HG02610 (cell line): ENCODE data around the gene GRK5.
A peak's percentile ranks its signal among the peaks of the same experiment; 100 is the strongest.

Experiments used
- ATAC-seq: cut with Tn5 transposase; IDR thresholded peaks from one replicate; pipeline ENCODE4 v1.9.1; 2021; ENCODE audit warnings: mild to moderate bottlenecking, moderate library complexity; ENCODE audit not compliant: unreplicated experiment

Gene GRK5

DNA sequence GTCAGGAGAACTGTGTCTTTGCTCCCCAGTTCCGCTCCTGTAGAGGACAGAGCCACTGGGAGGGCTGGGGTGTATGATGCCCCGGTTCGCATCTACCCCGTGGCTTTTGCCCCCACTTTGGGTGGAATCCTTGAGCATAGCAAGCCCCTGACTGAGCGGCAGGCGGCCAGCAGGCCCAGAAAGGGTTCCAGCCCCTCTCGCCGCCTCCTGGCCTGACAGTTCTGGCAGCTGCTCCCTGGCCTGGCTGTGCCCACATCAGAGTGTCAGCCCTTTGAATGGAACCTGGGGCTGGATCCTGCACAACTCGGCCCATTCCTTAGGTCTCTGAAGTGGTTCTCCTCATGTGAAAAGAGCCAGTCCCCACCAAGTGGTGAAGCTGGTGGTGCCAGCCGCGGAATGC is 106.7 kb downstream of the GRK5 start:
- no peak for ATAC-seq

DNA sequence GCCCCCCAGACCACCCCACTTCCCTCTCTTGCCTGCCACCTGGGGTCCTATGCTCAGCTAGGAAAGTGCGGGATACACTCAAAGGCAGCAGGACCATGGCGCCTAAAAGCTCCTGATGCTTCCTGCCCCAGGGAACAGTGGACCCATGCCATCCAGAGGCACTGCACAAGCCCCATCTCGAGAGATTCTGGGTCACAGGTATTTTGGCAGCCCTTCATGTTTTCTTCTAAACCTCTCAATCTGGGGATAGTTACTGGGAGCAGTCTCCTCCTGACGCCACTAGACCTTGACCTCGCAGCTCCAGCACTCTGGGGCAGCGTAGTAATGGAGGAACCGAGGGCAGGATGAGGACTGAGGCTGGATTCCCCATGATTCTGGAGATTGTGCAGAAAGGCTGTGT is 107.1 kb downstream of the GRK5 start:
- ATAC-seq: no peak

DNA sequence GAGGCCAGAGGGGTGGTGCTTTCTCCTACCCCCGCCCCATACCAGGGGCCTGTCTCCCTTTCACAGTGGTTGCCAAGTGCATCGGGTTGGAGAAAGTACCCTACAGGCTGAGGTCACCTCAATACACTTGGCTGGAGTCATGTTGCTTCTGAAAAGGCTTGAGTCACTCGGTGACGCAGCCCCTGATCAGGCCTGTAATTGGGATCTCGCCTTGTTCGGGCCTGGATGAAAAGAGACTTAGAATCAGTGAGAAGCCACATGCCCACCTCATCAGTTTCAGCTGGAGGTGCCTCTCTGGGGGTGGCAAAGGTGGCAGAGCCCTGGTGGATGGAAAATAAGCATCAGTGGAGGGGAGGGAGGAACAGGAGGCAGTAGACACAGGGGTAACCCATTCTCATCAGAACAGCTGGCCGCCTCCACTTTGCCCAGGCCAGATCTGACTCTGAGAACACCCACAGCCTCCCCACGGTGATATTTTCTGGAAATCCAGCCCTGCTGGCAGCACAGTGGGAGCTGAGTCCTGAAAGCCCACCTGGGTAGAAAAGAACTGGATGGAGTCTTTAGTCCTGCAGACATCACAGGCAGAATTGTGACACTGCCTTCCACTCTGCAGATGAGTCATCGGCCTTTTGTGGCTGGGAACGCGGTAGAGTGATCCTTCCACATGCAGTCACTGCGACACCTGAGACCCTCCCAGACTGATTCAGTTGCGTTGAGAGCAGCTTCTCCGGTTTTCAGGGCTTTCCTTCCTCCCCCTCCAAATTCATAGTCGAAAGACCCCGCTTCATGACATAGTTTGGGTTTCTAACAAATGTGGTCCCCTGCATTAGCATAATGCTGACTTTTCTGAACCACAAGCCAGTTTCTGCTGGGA is 108.0 kb downstream of the GRK5 start:
- ATAC-seq: peak; percentile 50

DNA sequence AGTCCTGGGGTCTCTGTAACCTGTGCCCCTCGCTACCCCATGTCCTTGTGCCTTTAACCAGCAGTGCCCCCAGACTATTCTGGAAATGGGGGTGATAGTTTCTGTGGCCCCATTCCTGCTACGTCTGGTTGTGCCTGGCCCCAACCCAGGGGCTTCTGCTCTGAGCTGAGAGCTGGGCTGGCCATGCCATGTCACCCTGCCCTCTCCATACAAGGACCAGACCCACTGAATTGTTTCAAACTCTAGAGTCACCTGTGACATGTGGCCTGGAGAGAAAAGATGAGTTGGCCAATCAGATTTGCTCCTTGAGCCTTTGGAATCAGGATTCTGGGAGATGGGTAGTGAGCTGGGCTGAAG is 108.6 kb downstream of the GRK5 start:
- ATAC-seq: no peak

DNA sequence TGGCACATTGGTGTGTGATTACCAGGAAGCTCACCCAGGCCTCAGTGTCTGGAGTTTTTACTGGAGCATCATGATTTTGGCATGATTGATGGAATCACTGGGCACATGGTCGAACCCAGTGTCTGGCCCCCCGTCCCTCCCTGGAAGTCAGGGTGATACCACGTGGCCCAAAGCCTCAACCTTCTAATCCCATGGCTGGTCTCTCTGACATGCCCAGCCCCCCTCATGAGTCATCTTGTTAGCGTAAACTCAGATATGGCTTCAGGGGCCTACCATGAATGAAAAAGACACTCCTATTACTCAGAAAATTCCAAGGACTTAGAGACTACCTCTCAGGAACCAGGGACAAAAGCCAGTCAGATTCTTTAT is 109.3 kb downstream of the GRK5 start:
- ATAC-seq: no peak

DNA sequence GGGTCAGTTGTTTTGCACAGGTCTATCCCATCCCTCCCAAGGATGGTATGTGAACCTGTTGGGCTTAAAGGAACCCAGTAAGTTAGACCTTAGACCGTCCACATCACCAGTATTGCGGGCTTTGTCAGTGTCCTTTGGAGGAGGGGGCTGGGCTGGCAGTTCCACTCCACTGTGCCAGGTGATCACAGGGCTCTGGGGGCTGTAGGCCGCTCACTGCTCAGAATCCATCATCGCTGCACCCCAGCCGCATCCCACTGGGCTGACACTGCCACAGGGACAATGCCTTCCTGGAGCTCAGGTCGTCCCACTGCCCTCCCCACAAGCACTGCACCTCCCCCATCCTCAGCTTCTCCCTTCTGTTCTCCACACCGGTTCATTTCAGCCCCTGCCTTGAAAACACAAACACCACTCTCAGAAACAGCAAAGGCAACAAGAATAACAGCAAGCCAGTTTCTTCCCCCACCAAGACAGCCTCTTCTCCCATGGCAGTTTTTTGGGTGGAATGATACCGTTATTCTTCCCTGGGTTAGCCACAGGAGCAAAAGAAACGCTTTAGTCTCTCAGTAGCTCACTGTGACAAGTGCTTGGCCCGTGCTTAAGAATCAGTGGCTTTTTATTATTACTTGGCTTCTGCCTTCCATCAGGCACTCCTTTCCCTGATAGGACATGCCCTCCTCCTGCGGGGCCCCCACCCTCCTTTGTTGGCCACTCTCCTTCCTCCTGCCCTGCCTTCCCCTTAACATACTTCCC is 111.2 kb downstream of the GRK5 start:
- ATAC-seq: no peak

DNA sequence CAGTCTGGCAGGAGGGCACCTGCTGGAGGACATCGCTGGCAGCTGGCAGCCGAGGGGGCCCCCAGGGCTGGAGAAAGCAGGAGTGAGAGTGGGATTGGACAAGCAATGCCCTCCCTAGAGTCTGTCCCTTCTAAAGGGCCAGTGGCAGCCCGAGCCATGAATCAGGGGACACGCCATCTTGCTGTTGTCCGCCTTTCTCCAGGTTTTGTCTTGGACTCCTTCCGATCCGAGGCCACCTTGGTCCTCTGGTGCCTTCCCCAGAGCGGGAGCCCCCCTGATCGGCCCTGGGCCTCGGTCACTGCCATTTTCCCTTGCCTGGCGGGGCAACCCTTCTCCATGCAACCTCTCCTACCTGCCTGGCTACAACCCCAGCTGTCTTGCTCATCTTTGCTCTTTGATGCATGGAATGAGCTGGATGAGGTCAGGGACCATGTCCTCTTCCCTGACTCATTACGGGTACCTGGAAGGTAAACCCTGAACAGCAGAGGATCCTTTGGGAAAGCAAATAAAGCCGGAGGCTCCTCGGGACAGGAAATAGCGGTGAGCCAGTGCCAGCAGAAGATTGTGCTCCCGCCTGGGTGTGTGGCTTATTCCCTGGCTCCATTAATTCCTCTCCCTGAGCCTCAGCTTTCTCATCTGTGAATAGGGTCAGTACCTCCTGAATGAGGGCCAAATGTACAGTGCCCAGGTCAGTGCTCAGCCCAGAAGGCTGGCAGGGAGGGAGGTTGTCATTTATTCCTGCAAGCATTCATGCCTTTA is 112.0 kb downstream of the GRK5 start:
- ATAC-seq: no peak

DNA sequence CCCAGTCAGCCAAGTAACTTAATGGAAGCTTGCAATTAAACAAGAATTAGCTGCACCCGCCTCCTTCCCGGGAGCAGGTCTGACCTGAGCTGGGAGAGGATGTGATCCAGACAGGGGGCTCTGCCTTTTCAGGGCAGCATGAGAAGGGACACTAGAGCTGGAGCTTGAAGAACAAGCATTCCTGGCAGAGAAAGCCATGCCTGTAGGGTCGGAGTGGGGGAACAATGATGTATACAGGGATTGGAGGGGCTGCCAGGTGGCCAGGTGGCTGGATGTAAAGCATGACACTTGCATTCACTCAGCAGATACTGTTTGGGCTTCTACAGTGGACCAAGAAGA is 112.5 kb downstream of the GRK5 start:
- no peak for ATAC-seq

DNA sequence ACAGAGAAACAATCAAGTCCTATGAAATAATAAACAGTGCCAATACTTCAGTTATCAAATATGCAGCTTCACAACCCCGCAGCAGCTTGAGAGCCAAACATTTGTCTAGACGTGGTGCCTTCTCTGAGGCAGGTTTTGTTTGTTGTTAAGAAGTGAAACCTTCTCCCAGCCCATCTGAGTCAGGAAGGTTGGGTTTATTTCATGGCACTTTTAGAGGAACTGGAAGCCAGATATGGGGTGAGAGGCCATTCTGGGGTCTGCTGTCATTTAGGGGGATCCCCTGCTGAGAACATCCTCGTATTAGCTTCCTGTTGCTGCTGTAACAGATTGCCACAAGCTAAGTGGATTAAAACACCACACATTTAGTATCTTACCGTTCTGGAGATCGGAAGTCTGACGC is 113.6 kb downstream of the GRK5 start:
- ATAC-seq: no peak

DNA sequence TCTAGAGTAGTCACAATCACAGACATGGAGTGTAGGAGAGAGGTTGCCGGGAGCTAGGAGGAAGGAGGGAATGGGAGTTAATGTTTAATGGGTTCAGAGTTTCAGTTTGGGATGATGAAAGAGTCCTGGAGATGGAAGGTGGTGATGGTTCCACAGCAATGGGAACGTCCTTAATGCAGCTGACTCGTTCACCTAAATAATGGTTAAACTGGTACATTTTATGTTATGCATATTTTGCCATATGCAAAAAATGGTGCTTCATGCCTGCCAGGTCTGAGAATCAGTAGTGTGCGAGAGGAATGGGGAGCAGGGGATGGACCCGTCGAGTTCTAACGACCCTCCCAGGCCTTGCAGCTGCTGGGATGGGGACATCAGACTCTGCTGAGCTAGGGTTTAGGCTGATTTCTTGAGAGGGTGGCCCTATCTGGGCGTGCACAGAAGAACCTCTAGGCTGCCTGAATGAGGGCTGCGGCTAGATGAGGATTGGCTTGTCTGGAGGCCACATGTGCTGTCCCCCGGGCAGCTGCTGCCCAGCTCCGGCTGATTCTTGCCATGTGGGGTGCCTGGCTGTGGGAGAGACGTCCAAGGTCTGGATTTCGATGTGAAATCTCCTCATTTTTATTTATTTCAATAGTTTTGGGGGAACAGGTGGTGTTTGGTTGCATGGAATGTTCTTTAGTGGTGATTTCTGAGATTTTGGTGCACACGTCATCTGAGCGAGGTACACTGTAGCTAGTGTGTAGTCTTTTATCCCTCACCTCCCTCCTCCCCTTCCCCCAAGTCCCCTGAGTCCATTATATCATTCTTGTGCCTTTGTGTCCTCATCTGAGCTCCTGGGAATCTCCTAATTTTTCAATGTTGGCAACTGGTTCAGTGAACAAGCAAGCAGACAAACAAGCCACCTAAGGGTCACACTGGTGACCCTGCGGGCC is 116.0 kb downstream of the GRK5 start:
- ATAC-seq: no peak

DNA sequence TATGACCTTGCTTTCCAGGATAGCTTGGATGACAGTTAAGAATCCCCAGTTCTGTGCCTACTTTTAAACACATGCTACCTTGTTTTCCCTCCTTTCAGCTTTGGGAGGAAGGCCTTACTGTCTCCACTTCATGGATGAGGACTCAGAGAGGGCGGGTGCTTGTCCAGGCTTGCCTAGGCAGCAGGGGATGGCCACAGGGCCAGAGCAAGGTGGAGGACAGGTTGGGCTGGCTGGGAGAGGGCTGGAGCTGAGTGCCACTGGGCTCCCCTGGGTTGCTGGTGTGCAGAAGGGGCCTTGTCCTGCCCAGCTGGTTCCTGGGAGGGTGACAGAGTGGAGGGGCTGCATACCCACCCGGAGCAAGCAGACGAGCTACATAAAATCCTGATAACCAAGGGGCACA is 117.8 kb downstream of the GRK5 start:
- ATAC-seq: no peak

DNA sequence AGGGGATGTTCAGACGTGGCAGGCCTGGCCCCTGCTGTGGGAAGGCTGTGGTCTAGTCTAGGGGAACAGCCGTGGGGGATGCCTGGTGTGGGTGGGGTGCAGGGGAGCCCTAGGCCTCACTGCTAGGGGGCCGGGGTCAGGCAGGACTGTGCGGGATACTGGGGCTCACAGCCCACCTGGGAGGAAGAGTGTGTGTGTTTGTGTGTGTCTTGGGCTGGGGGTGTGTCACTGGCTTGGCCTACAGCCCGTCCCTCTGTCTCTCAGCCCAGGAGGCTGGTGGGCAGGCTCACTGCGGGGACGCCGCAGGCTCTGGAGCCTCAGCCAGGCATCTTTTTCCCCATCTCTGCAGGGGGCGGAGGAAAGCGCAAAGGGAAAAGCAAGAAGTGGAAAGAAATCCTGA is 118.8 kb downstream of the GRK5 start:
- no peak for ATAC-seq

DNA sequence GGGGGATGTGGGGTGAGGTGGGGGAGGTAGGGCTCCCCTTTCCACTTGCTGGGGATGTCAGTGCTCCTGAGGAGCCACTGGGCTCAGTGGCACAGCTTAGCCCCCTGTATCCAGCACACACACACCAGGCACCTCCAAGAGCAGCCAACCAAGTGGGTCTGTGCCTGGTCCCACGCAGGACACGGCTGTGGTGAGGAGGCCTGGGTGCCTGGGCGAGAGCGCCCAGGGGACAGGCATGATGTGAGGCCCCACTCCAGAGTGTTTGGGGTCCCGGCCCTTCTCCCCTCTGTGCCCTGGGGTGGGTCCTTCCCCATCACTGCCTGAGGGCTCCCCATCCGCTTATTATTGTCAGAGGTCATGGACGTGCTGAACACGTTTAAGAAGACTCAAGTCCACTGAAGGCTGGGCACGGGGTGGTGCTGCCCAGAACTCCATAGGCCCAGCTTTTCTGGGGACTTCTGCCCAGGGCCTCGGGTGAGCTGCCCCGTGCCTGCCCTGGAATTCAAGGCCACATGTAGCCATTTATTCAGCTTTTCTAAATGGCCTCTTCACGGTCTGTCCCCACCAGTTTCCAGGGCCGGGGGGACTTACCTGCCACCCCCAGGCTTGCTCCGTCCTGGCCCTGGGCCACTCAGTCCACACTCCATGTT is 119.8 kb downstream of the GRK5 start:
- no peak for ATAC-seq

DNA sequence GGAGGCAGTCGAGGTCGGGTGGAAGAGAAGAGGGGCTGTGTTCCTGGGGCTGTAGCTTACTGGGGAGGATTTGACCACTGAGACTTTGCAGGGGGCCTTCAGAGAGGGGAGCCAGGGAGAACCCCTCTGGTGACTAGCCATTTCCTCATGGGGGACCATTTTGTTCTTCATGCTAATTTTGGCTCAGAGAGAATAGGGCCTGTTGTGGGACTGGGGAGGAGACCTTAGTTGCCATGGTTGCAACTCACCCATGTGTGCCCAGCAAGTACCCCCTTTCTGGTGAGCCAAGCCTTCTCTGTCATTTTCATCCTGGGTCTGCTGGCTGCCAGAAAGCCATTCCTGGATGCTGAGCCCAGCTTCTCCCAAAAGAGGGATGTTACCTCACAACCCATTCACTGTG is 120.9 kb downstream of the GRK5 start:
- ATAC-seq: no peak

DNA sequence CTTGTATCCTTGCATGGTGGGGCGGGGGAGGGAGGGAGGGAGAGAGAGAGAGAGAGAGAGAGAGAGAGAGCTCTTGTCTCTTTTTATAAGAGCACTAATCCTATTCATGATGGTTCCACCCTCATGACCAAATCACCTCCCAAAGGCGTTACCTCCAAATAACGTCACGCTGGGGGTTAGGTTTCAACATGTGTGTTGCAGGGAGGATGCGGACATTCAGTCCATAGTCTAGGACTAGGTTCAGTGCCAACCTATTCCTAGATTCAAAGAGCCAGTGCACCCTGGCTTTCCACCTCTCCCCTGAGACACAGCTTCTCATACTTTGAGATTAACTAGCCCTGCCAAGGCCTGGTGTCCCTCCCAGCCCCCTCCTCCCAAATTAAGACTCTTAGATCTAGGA is 123.0 kb downstream of the GRK5 start:
- no peak for ATAC-seq

DNA sequence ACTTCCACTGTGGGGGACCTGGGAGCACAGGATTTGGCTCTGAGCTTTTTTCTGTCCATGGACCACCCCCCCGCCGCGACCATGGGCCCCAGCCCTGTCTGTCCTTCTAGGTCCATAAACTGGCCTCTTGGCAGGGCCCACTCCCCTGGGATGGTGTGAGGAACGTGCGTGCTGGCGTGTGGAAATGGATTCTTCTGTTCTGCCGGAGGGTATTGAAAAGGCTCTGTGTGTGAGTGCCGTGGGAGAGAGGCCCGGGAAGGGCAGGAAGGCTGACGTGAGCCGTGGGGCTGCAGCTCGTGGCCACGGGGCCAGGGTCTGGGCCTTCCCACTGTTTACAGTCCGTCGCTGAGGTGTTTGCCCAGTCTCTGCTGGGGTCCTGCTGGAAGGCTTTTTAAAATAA is 123.7 kb downstream of the GRK5 start:
- ATAC-seq: no peak

DNA sequence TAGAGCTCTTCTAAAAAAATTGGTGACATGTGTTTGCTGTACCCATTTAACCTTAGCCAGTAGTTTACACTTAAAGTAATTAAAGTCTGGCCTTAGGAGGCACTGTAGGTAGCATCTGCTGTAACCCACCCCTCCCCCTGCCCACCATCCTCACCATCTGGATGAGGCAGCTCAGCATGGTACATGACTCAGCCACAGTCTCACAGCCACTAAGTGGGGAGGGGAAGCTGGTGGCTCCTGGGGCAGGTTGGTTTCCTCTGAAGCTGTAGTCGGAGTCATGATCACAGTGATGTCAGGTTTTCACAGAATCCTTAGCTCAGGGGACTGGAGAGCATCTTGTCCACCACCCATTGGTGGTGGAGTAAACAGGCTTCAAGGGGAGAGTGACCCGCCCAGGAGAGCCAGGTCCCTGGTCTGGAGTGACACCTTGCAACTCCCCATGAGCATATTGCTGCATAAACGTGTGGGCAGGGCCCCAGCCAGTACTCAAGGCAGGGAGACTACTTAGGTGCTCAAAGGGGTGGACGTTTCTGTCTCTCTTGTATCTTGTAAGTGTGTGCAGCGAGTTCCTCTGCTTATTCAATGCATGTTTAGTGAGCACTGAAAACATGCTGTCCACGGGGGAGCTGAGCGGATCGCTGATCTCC is 125.9 kb downstream of the GRK5 start:
- ATAC-seq: no peak

DNA sequence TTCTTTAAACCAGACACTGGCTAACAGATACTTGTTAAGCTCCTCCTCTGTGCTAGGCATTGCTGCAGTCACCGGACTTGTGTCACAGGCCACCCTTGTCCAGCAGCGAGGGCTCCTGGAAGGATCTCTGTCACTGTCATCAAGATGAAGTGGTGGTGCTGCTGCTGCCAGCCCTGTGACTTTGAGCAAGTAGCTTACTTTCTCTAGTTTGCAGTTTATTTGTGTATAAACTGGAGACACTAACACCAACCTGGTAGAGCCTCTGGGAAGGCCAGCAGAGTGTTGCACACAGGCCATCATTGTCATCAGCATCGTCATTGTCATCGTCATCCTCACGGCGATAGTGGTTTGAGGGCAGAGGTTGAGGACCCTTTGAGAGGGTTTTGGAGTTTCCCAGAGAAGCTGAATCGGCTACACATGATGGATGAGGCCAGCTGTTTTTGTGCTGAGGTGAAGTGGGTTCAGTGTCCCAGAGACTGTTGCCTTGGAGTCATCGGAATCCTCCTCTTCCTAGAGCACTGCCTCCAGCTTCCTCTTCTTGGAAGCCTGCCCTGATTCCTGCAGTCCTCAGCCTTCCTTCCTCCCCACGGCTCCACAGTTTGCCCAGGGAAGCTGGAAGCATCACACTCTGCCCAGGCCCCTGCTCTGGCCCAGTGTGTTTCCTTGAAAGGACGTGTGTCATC is 128.4 kb downstream of the GRK5 start:
- no peak for ATAC-seq

DNA sequence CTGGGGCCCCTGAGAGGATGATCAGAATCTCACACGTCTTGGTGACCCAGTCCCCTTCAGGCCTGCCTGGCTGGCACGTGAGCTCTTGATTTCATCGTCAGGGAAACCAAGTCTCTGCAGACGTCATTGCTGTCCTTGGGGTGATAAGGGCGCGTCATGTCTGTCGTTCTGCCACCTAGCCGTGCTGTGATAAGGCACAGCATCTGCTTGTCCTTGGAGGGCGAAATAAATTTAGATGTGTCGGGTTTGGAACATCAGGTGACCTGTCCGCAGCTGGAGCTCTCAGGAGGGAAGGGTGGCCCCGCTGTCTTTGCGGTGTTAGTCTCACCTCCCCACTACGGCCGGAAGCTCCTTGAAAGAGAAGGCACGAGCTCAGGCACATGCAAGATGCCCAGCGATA is 129.2 kb downstream of the GRK5 start:
- no peak for ATAC-seq
